HG03469 (cell line): ENCODE results near the gene REC8.

Experiments used
- ATAC-seq: cut with Tn5 transposase; IDR thresholded peaks from one replicate; pipeline ENCODE4 v1.9.1; 2021; ENCODE audit warnings: mild to moderate bottlenecking, moderate library complexity, moderate number of reproducible peaks; ENCODE audit not compliant: unreplicated experiment

Gene REC8

DNA sequence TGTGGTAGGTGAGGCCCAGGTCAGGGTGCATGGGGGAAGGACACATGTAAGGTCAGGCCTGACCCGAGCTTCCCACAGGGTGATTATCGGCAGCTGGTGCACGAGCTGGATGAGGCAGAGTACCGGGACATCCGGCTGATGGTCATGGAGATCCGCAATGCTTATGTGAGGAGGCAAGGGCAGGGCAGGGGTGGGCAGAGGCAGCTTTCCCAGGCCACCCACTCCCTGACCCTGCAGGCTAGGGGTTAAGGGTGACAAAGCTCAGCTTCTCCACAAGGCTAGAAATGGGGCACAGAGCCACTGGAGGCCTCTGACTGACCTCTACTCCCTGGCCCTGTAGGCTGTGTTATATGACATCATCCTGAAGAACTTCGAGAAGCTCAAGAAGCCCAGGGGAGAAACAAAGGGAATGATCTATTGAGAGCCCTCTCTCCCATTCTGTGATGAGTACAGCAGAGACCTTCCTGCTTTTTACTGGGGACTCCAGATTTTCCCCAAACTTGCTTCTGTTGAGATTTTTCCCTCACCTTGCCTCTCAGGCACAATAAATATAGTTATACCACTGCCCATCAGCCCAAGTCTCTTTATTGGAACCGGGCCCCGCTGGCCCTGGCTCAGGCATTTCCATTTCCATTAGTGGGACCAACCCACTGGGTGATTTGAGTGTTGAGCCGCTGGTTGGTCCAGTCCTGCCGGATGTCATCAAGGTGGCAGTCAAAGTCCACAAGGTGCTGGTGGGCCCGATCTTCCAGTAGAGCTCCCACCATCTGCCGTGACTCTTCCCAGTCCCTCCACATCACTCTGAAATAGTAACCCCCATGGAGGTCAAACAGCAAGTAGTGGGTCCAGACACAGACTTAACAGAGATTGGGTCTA is 33.2 kb upstream of the REC8 start:
- no peak for ATAC-seq

GRCh38 chr14:24139272-24139934 is 32.5 kb upstream of the REC8 start:
- no peak for ATAC-seq

- peak; percentile 71 for ATAC-seq
These were observed 30.6 kb upstream of the REC8 start, which contains the start of gene EMC9 for GRCh38 chr14:24141097-24141880. Gene EMC9 (minus strand): TSS chr14:24141591. CDS start chr14:24141304, 287 bp downstream.

- no peak for ATAC-seq
These were observed 28.4 kb upstream of the REC8 start for GRCh38 chr14:24143511-24143910.

- ATAC-seq = no peak
These were observed 27.4 kb upstream of the REC8 start for GRCh38 chr14:24144451-24144850.

GRCh38 chr14:24145219-24145618 is 26.7 kb upstream of the REC8 start:
- ATAC-seq = no peak

GRCh38 chr14:24145690-24146452 is 26.0 kb upstream of the REC8 start:
- no peak for ATAC-seq

DNA sequence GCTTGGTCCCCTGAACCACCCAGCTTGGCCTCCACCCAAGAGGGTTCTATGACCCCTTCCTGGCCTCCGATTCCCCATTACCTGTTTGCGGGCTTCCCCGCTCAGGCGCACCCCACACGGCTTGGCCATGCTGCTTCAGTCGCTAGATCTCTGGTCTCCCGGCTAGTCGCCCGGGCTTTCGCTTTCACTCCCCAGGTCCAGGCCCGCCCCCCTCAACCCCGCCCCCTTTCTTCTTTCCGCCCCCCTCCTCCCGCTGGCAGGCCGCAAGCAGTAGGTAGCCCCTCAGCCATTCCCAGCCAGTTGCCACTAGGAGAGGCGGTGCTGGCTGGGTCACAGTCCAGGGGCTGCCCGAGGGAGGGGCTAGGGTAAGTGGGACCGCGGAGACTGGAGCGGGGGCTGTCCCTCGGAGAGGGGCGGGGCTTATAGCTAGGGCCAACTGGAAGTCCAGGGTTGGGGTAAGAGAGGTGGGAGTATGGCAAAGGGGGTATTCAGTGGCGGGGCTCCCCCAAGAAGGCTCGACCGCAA is 25.4 kb upstream of the REC8 start, which contains the start of gene PSME2:
TSS of gene PSME2 (minus strand) at position 158 of the 525 bp plus-strand sequence. CDS start at position 129, 29 bp downstream.
- peak; percentile 42 for ATAC-seq

- ATAC-seq = peak; percentile 70
These were observed 24.7 kb upstream of the REC8 start, which contains the start of gene RNF31 for GRCh38 chr14:24146978-24147760. Gene RNF31 (plus strand): TSS chr14:24147498. CDS start chr14:24147699, 201 bp downstream.

DNA sequence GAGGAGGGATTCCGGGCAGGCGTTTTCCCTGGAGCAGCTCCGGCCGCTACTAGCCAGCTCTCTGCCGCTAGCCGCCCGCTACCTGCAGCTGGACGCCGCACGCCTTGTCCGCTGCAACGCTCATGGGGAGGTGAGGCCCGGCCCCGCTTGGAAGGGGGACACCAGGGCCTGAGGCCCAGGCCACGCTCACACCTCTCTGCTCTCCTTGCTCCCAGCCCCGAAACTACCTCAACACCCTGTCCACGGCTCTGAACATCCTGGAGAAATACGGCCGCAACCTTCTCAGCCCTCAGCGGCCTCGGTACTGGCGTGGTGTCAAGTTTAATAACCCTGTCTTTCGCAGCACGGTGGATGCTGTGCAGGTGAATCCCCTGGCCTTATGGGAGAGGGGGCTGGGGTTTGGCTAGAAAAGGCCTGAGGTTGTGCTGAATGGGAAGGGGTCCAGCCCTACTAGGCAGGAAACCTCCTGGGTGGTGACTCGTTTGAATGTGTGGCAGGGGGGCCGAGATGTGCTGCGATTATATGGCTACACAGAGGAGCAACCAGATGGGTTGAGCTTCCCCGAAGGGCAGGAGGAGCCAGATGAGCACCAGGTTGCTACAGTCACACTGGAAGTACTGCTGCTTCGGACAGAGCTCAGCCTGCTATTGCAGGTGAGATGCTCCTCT is 24.0 kb upstream of the REC8 start:
- no peak for ATAC-seq

GRCh38 chr14:24149302-24149969 is 22.4 kb upstream of the REC8 start:
- no peak for ATAC-seq

GRCh38 chr14:24150061-24150460 is 21.8 kb upstream of the REC8 start:
- no peak for ATAC-seq

DNA sequence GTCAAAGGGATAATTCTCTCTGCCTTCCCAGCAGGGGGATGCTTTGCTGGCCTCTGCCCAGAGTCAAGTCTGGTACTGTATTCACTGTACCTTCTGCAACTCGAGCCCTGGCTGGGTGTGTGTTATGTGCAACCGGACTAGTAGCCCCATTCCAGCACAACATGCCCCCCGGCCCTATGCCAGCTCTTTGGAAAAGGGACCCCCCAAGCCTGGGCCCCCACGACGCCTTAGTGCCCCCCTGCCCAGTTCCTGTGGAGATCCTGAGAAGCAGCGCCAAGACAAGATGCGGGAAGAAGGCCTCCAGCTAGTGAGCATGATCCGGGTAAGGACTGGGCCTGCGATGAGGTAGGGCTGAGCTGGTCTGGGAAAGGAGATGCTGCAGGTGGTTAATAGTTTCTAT is 21.3 kb upstream of the REC8 start:
- ATAC-seq = no peak

DNA sequence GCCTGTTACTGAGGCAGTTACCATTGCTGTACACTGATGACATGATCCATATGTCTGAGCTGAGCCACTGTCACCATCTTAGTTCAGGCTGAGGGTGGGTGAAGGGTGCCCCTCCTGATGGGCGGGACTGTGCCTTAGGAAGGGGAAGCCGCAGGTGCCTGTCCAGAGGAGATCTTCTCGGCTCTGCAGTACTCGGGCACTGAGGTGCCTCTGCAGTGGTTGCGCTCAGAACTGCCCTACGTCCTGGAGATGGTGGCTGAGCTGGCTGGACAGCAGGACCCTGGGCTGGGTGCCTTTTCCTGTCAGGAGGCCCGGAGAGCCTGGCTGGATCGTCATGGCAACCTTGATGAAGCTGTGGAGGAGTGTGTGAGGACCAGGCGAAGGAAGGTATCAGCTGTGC is 20.9 kb upstream of the REC8 start:
- no peak for ATAC-seq

- no peak for ATAC-seq
These were observed 20.3 kb upstream of the REC8 start for GRCh38 chr14:24151404-24152080.

GRCh38 chr14:24155100-24155499 is 16.8 kb upstream of the REC8 start:
- ATAC-seq = no peak

GRCh38 chr14:24156840-24157239 is 15.0 kb upstream of the REC8 start:
- no peak for ATAC-seq

DNA sequence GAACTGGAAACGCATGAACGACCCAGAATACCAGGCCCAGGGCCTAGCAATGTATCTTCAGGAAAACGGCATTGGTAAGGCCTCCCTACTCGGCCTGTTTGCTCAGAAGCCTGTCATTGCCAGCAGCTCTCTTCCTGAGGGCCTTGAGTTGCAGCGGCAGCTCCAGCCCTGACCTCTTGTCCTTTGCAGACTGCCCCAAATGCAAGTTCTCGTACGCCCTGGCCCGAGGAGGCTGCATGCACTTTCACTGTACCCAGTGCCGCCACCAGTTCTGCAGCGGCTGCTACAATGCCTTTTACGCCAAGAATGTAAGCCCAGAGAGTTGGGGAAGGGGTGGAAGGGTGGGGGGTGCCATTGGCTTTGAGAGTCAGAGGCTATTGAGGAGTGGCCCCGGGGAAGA is 14.5 kb upstream of the REC8 start:
- no peak for ATAC-seq
